ENCODE data around the gene UBE2E3.

The UBE2E3 gene

GRCh38 chr2:180947208-180947689 is 33.2 kb upstream of the UBE2E3 start:
- no peaks in the 10 kb centered on the region for H3K9me3 ChIP-seq (ENCODE audit: low read depth, low read length)
- H3K9ac ChIP-seq (ENCODE audit: insufficient read length) = no peak overlapping the region
- H3K36me3 ChIP-seq (ENCODE audit: insufficient read depth, low read length) = no peaks in the 10 kb centered on the region
- no peak overlapping the region for H3K27ac ChIP-seq
- no peak for DNase-seq (ENCODE audit: low read depth, low spot score)
- TF ChIP-seq FOXP2 (optimal IDR thresholded peaks at IDR 0.05; ENCODE audit: control extremely low read depth, extremely low read length, insufficient read depth) (no peak), EZH2 (IDR thresholded peaks at IDR 0.05) (no peak), POLR2AphosphoS5 (IDR thresholded peaks at IDR 0.05; ENCODE audit: borderline replicate concordance, low read depth, low read length) (no peak)
- H3K4me3 ChIP-seq = no peak overlapping the region

GRCh38 chr2:180949896-180950295 is 30.5 kb upstream of the UBE2E3 start:
- Histone ChIP-seq H3K9ac (ENCODE audit: insufficient read length) (no peak overlapping the region), H3K4me3 (no peak overlapping the region), H3K27ac (no peak overlapping the region), H3K36me3 (ENCODE audit: insufficient read depth, low read length) (no peaks in the 10 kb centered on the region), H3K9me3 (ENCODE audit: low read depth, low read length) (no peaks in the 10 kb centered on the region)
- TF ChIP-seq POLR2AphosphoS5 (IDR thresholded peaks at IDR 0.05; ENCODE audit: borderline replicate concordance, low read depth, low read length) (no peak), EZH2 (IDR thresholded peaks at IDR 0.05) (no peak), FOXP2 (optimal IDR thresholded peaks at IDR 0.05; ENCODE audit: control extremely low read depth, extremely low read length, insufficient read depth) (no peak)
- no peak for DNase-seq (ENCODE audit: low read depth, low spot score)

DNA sequence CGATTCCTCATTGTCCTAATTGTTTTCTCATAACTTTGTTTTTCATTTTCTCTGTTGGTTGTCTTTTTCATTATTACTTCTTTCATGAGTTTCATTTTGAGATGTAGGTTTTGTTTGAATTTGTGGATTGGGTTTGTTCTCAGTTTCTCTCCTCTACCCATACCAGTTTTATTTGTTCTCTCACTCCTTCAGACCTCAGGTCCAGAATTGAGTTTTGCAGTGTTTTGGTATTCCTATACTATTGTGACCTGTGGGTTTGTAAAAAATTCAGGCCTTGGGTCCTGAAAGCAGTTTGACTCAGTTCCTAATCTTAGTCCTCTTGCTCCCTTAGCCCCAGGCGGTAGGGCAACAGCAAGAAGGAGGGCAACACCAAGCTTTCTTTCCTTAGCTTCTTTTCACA is 28.3 kb upstream of the UBE2E3 start:
- DNase-seq (ENCODE audit: low read depth, low spot score) = no peak
- no peak for TF ChIP-seq FOXP2 (optimal IDR thresholded peaks at IDR 0.05; ENCODE audit: control extremely low read depth, extremely low read length, insufficient read depth)
- TF ChIP-seq EZH2 (IDR thresholded peaks at IDR 0.05) = no peak
- TF ChIP-seq POLR2AphosphoS5 (IDR thresholded peaks at IDR 0.05; ENCODE audit: borderline replicate concordance, low read depth, low read length) = no peak

GRCh38 chr2:180952731-180953336 is 27.6 kb upstream of the UBE2E3 start:
- Histone ChIP-seq H3K9me3 (ENCODE audit: low read depth, low read length) (no peaks in the 10 kb centered on the region), H3K36me3 (ENCODE audit: insufficient read depth, low read length) (no peaks in the 10 kb centered on the region), H3K4me3 (no peak overlapping the region), H3K9ac (ENCODE audit: insufficient read length) (no peak overlapping the region), H3K27ac (no peak overlapping the region)
- no peak for DNase-seq (ENCODE audit: low read depth, low spot score)
- no peak for TF ChIP-seq EZH2 (IDR thresholded peaks at IDR 0.05)
- TF ChIP-seq FOXP2 (optimal IDR thresholded peaks at IDR 0.05; ENCODE audit: control extremely low read depth, extremely low read length, insufficient read depth) = no peak
- no peak for TF ChIP-seq POLR2AphosphoS5 (IDR thresholded peaks at IDR 0.05; ENCODE audit: borderline replicate concordance, low read depth, low read length)

More for the DNA sequence above, 28.3 kb upstream of the UBE2E3 start:
- Histone ChIP-seq H3K36me3 (ENCODE audit: insufficient read depth, low read length) (no peaks in the 10 kb centered on the region), H3K9me3 (ENCODE audit: low read depth, low read length) (no peaks in the 10 kb centered on the region), H3K4me3 (no peak overlapping the region), H3K9ac (ENCODE audit: insufficient read length) (no peak overlapping the region), H3K27ac (no peak overlapping the region)

DNA sequence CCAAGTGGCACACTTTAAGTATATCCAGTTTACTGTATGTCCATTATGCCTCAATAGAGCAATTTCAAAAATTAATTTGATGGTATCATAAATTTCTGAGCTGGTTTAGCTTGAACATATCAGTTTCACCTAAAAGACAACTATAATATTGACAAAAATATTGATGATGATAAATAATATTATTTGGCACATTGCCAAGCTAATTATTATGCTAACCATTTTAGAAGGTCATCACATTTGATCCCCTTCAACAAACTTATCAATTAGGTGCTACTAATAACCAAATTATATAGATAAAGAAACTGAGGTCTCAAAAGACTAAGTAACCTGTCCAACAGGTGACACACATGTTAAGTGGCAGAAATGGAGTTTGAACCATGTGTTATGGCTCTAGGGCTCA is 26.9 kb upstream of the UBE2E3 start:
- H3K9ac ChIP-seq (ENCODE audit: insufficient read length) = no peak overlapping the region
- no peak for DNase-seq (ENCODE audit: low read depth, low spot score)
- H3K9me3 ChIP-seq (ENCODE audit: low read depth, low read length) = no peaks in the 10 kb centered on the region
- H3K36me3 ChIP-seq (ENCODE audit: insufficient read depth, low read length) = no peaks in the 10 kb centered on the region
- H3K27ac ChIP-seq = no peak overlapping the region
- H3K4me3 ChIP-seq = no peak overlapping the region
- TF ChIP-seq POLR2AphosphoS5 (IDR thresholded peaks at IDR 0.05; ENCODE audit: borderline replicate concordance, low read depth, low read length) (no peak), EZH2 (IDR thresholded peaks at IDR 0.05) (no peak), FOXP2 (optimal IDR thresholded peaks at IDR 0.05; ENCODE audit: control extremely low read depth, extremely low read length, insufficient read depth) (no peak)

- Histone ChIP-seq H3K4me3 (no peak overlapping the region), H3K36me3 (ENCODE audit: insufficient read depth, low read length) (no peaks in the 10 kb centered on the region), H3K9ac (ENCODE audit: insufficient read length) (no peak overlapping the region), H3K27ac (no peak overlapping the region), H3K9me3 (ENCODE audit: low read depth, low read length) (no peaks in the 10 kb centered on the region)
- no peak for DNase-seq (ENCODE audit: low read depth, low spot score)
- TF ChIP-seq POLR2AphosphoS5 (IDR thresholded peaks at IDR 0.05; ENCODE audit: borderline replicate concordance, low read depth, low read length) (no peak), FOXP2 (optimal IDR thresholded peaks at IDR 0.05; ENCODE audit: control extremely low read depth, extremely low read length, insufficient read depth) (no peak), EZH2 (IDR thresholded peaks at IDR 0.05) (no peak)
Observed at GRCh38 chr2:180955101-180955500, 25.3 kb upstream of the UBE2E3 start.

DNA sequence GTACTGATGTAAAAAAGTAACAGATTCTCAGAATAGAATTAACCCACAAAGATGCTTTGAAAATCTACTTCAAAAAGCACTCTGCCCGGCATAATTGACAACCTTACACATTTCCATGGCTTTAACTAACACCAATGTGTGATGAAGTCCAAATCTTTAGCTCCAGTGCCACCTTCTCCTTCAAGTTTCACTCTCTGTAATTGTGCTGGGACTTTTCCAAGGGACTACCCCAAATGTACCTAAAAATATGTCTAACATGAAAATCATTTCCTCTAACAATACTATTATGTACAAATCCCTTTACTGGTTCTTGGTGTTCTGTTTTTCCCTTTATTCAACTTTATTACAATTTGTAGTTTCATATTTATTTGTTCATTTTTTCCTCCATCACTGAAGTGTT is 20.6 kb upstream of the UBE2E3 start:
- Histone ChIP-seq H3K27ac (no peak overlapping the region), H3K9me3 (ENCODE audit: low read depth, low read length) (no peaks in the 10 kb centered on the region), H3K36me3 (ENCODE audit: insufficient read depth, low read length) (no peaks in the 10 kb centered on the region), H3K4me3 (no peak overlapping the region), H3K9ac (ENCODE audit: insufficient read length) (no peak overlapping the region)
- TF ChIP-seq EZH2 (IDR thresholded peaks at IDR 0.05) = no peak
- no peak for TF ChIP-seq POLR2AphosphoS5 (IDR thresholded peaks at IDR 0.05; ENCODE audit: borderline replicate concordance, low read depth, low read length)
- no peak for TF ChIP-seq FOXP2 (optimal IDR thresholded peaks at IDR 0.05; ENCODE audit: control extremely low read depth, extremely low read length, insufficient read depth)
- no peak for DNase-seq (ENCODE audit: low read depth, low spot score)

DNA sequence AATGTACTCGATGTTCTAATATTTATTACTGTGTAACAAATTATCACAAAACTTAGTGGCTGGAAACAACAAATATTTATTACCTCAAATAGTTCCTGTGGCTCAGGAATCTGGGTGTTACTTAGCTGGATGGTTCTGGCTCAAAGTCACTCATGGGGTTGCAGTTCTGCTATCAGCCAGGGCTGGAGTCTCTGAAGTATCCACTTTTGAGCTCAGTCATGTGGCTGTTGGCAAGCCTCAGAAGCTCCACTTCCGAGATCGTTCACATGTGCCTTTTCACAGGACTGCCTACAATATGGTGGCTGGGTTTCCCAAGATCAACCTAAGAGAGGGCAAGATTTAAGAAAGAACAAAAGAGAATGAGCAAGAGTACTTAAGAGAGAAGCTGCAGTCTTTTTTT is 19.4 kb upstream of the UBE2E3 start:
- no peak for DNase-seq (ENCODE audit: low read depth, low spot score)
- Histone ChIP-seq H3K9me3 (ENCODE audit: low read depth, low read length) (no peaks in the 10 kb centered on the region), H3K4me3 (no peak overlapping the region), H3K27ac (no peak overlapping the region), H3K36me3 (ENCODE audit: insufficient read depth, low read length) (no peaks in the 10 kb centered on the region), H3K9ac (ENCODE audit: insufficient read length) (no peak overlapping the region)
- no peak for TF ChIP-seq POLR2AphosphoS5 (IDR thresholded peaks at IDR 0.05; ENCODE audit: borderline replicate concordance, low read depth, low read length)
- TF ChIP-seq EZH2 (IDR thresholded peaks at IDR 0.05) = no peak
- no peak for TF ChIP-seq FOXP2 (optimal IDR thresholded peaks at IDR 0.05; ENCODE audit: control extremely low read depth, extremely low read length, insufficient read depth)
